GM12878 (cell line): ENCODE data around the gene AKNA.

ENCODE experiments used
- CTCF ChIP-seq, 3 experiments: IDR thresholded peaks in 2 of 3; conservative IDR thresholded peaks in 1 of 3; 2 replicates each; pipeline ENCODE4 v1.5.1; 2011; ENCODE audit warnings: low read depth in 3 of 3, low read length in 3 of 3, mild to moderate bottlenecking in 3 of 3, control low read depth in 2 of 3, moderate library complexity in 2 of 3, inconsistent platforms in 1 of 3, mixed read lengths in 1 of 3; ENCODE audit not compliant: control insufficient read depth in 2 of 3, insufficient read depth in 1 of 3; ENCODE audit errors: extremely low read depth in 1 of 3
- GABPA ChIP-seq: IDR thresholded peaks from 2 replicates; pipeline ENCODE4 v1.6.1; 2014; ENCODE audit warnings: antibody characterized with exemption, low read depth, mild to moderate bottlenecking, inconsistent platforms
- MAX ChIP-seq: IDR thresholded peaks from 2 replicates; pipeline ENCODE4 v1.6.1; 2012; ENCODE audit warnings: low read depth, low read length, improper control_type of control experiment
- SMC3 ChIP-seq: IDR thresholded peaks from 2 replicates; pipeline ENCODE4 v1.6.1; 2011; ENCODE audit warnings: low read length, improper control_type of control experiment, borderline replicate concordance
- SPI1 ChIP-seq: IDR thresholded peaks from 2 replicates; pipeline ENCODE4 v1.6.1; 2011; ENCODE audit warnings: low read depth, mild to moderate bottlenecking, low read length, moderate library complexity, borderline replicate concordance; ENCODE audit not compliant: insufficient read depth
- YY1 ChIP-seq: IDR thresholded peaks from 2 replicates; pipeline ENCODE4 v1.6.1; 2011; ENCODE audit warnings: low read depth, mild to moderate bottlenecking, low read length
- ZNF384 ChIP-seq: IDR thresholded peaks from 2 replicates; pipeline ENCODE4 v1.6.1; 2012; ENCODE audit warnings: low read depth, mild to moderate bottlenecking, low read length, improper control_type of control experiment, borderline replicate concordance

- TF ChIP-seq YY1 (no peak), CTCF (IDR thresholded peaks at IDR 0.05 in 2 of 3, conservative IDR thresholded peaks at IDR 0.05 in 1 of 3; ENCODE audit: control insufficient read depth in 2 of 3, extremely low read depth in 1 of 3, insufficient read depth in 1 of 3, low read depth in 3 of 3, low read length in 3 of 3) (no peak), SMC3 (no peak), MAX (no peak), GABPA (no peak), ZNF384 (no peak), SPI1 (no peak)
These were observed 42.2 kb downstream of the AKNA start for GRCh38 chr9:114345493-114346065.
